T-helper 1 cell treated with Interleukin-12 subunit alpha and Interleukin-12 subunit beta and Interleukin-4 antibody, amounts not matched to agents 30 μg/mL and 1 μg/mL, for 36 hours (primary cell): ENCODE data around the gene NKX2-3.
A peak's percentile ranks its signal among the peaks of the same experiment; 100 is the strongest.

Experiments
- H3K27ac Mint-ChIP-seq: one replicate; pipeline ENCODE4 v1.8.0; 2021; ENCODE audit warnings: mild to moderate bottlenecking, mixed read lengths
- H3K27me3 Mint-ChIP-seq: one replicate; pipeline ENCODE4 v1.8.0; 2021; ENCODE audit warnings: low read depth, mixed read lengths
- H3K36me3 Mint-ChIP-seq: one replicate; pipeline ENCODE4 v1.8.0; 2021; ENCODE audit warnings: low read depth, mixed read lengths
- H3K4me1 Mint-ChIP-seq: one replicate; pipeline ENCODE4 v1.8.0; 2021; ENCODE audit warnings: low read depth, mixed read lengths
- H3K4me3 Mint-ChIP-seq: one replicate; pipeline ENCODE4 v1.8.0; 2021; ENCODE audit warnings: mild to moderate bottlenecking, moderate library complexity, mixed read lengths
- H3K9me3 Mint-ChIP-seq: one replicate; pipeline ENCODE4 v1.8.0; 2021; ENCODE audit warnings: mixed read lengths

NKX2-3 gene

DNA sequence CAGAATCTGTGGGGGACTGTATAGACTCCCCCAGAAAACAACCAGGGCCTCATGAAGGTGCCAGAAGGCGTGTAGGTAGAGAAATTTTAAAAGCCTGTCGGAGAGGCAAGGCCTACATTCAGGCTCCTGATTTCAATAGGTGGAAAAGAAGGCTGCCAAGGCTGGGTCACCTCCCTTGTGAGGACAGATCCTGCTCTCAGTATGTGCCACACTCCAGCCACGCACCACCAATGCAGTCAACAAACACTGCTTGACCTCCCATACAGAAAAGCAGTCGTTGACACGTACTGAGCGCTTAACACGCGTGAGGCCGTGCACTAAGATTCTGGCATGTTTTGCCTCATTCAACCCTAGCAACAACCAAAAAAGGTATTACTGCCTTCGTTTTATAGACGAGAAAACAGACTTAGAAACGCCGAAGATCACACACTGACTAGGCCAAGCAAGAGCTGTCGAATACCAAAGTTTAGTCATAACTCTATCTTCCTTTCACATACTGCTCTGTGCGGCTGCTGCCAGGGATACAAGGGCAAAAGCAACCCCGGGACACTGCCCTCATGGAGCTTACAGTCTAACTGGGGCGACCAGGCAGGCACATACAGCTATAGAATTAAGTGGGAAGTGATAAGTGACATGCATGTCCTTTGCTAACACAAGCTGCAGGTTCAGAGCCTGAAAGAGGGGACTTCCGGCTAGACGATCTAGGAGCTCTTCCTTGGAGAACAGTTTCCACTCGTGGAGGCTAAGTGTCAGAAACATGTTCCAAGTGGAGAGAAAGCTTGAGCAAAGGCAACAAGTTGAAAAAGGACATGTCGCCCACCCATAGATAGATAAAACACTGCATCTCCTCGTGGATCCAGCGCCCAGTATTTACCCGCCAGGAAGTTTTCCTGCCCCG lies 797 bp upstream of the NKX2-3 start:
- Mint-ChIP-seq H3K4me3 (no peak overlapping the region), H3K36me3 (peaks cover 9% of the 10 kb centered on the region), H3K27ac (peak overlapping the region; percentile 68), H3K9me3 (peaks cover 3% of the 10 kb centered on the region), H3K4me1 (peaks cover 22% of the 10 kb centered on the region), H3K27me3 (peaks cover 90% of the 10 kb centered on the region)

DNA sequence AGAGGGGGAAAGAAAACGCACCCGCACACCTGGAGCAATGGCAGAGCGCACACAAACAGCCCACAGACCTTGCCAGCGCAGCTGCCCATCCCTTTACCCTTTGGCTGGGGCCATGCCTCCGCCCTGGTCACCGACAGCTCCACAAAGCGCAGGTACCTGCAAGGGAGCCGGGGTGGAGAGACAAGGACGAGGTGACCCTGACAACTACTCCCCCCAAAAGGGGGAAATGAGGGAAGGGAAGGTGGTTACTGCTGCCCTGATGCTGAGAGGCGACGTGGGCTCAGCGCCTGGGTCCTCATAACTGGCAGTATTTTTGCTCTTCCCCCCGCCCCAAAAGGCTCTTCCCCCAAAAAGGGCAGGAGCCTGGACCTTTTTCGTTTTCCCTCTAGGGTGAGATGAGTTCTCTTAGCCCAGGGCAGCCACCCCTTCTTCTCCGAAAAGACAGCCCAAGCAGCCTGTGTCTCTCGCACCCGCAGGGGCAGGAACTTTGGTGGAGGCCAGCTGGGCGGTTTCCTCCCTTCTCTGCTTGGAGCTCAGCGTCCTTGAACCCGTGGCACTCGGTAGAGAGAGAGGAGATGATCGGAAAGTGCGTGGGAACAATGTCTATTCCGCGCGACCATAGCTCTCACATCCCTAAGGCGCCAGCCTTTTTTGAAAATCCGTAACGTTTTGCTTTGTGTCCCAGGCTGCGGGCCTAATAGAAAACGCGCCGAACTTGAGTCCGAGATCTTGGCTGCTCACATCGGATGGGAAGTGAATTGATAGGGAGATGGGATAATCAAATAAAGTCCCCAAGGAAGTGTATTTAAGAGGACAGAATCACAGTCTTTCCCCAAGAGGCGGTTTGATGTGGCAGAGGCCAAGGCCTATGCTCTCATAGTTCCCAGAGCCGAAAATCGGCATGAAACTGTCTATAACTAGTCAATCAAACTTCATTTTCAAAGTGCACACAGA lies 1.0 kb downstream of the NKX2-3 start:
- Mint-ChIP-seq H3K36me3 (peaks cover 9% of the 10 kb centered on the region), H3K4me3 (no peak overlapping the region), H3K27ac (peak overlapping the region; percentile 46), H3K27me3 (peaks cover 94% of the 10 kb centered on the region), H3K9me3 (peaks cover 3% of the 10 kb centered on the region), H3K4me1 (peaks cover 18% of the 10 kb centered on the region)

DNA sequence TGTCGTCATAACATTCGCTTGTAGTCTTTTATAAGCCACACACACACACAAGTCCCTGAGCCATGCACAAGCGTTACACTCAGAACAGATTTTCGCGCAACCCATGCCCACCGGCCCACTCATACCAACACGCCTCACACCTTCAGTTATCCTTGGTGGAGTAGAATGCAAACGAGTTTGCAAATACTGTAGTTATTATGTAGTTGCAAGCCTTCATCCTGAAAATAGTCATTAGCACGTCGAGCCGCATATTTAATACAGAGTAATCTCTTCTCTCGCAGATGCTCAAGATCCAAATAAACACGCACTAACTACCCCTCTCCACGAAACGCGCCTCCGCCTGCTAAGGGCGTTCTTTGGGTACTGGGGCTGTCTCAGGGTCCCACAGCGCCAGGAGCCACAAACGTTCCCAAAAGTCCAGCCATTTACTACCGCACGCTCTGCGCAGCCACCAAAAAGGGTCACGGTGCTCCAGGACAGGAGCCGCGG lies 1.8 kb downstream of the NKX2-3 start:
- H3K9me3 Mint-ChIP-seq: peaks cover 3% of the 10 kb centered on the region
- H3K27ac Mint-ChIP-seq: peak overlapping the region; percentile 46
- peaks cover 94% of the 10 kb centered on the region for H3K27me3 Mint-ChIP-seq
- peak overlapping the region; percentile 21 for H3K4me3 Mint-ChIP-seq
- H3K36me3 Mint-ChIP-seq: peaks cover 7% of the 10 kb centered on the region
- peaks cover 14% of the 10 kb centered on the region for H3K4me1 Mint-ChIP-seq

DNA sequence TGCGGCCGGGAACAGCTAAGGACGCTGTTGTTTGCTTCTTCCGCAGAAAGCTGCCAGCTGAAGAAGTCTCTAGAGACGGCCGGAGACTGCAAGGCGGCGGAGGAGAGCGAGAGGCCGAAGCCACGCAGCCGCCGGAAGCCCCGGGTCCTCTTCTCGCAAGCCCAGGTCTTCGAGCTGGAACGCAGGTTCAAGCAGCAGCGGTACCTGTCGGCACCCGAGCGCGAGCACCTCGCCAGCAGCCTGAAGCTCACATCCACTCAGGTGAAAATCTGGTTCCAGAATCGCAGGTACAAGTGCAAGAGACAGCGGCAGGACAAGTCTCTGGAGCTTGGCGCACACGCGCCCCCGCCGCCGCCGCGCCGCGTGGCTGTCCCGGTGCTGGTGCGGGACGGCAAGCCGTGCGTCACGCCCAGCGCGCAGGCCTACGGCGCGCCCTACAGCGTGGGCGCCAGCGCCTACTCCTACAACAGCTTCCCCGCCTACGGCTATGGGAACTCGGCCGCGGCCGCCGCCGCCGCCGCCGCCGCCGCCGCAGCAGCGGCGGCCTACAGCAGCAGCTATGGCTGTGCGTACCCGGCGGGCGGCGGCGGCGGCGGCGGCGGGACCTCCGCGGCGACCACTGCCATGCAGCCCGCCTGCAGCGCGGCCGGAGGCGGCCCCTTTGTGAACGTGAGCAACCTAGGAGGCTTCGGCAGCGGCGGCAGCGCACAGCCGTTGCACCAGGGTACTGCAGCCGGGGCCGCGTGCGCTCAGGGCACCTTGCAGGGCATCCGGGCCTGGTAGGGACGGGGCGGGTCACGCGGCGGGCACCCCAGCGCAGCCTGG lies 2.4 kb downstream of the NKX2-3 start:
- Mint-ChIP-seq H3K27me3 (peaks cover 94% of the 10 kb centered on the region), H3K36me3 (peaks cover 7% of the 10 kb centered on the region), H3K4me1 (peaks cover 14% of the 10 kb centered on the region), H3K4me3 (peak overlapping the region; percentile 21), H3K27ac (no peak overlapping the region), H3K9me3 (peaks cover 3% of the 10 kb centered on the region)

DNA sequence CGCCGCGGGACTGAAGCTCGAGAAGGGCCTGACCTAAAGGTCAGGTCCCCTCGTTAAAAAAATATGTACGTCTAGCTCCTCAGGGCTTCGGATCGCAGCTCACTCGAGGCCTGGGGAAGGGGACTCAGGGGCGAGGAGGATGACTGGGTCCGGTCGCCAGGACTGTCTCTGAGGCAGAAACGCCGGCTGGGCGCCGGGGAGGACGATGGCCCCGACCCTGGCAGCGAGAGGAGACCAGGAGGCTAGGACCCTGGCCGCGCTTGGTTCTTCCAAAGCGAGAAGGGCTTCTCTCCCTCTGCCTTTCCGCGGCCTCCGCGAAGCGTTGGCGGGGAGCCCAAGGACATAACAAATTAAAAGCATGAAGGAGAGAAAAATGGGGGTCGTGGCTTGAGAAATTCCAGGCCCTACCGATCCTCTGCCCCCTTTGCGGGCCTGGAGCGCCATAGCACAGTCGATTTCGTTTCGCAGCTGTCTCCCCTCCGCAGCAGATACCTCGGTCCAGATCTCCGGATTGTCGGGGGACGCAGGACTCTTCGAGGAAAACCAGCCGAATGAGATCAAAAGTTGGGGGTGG lies 3.1 kb downstream of the NKX2-3 start:
- Mint-ChIP-seq H3K36me3 (peaks cover 7% of the 10 kb centered on the region), H3K27ac (no peak overlapping the region), H3K4me3 (no peak overlapping the region), H3K4me1 (peaks cover 12% of the 10 kb centered on the region), H3K27me3 (peaks cover 90% of the 10 kb centered on the region), H3K9me3 (peaks cover 3% of the 10 kb centered on the region)

DNA sequence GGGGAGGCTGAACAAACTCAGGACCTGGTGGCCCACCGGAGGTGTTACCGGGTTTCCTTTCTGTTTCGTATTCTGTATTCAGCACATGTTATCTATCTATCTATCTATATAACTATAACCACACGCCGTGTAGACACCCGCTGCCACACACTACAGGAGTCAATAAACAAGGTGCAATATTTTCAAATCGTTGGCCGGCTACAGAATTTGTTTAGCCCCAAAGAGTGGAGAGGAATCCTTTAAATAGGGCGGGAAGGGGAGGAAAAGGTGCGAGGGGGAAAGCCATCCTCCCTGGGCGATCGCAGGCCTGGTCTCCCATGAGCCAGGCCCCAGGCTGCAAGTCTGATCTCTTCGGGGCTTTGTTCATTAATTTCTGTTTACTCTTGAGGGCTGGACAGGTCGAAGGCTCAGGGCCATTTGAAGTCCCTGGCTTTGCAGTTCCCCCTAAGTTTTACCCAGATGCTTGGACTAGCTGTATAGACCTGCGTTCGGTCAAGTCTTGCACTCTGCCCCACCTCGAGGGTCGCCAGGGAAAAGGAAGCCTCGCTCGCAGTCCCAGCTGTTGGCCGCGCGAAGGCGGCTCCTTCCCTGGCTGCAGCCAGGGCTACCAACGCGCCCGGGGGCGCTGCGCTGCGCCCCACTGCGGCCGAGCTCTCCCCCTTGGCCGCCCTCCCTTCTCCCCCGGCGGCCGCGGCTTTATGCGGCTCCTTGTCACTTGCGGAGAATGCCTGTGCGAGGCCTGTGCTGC lies 3.8 kb downstream of the NKX2-3 start:
- H3K36me3 Mint-ChIP-seq: peaks cover 7% of the 10 kb centered on the region
- peaks cover 3% of the 10 kb centered on the region for H3K9me3 Mint-ChIP-seq
- H3K27ac Mint-ChIP-seq: peak overlapping the region; percentile 26
- peaks cover 91% of the 10 kb centered on the region for H3K27me3 Mint-ChIP-seq
- H3K4me1 Mint-ChIP-seq: peaks cover 12% of the 10 kb centered on the region
- no peak overlapping the region for H3K4me3 Mint-ChIP-seq

DNA sequence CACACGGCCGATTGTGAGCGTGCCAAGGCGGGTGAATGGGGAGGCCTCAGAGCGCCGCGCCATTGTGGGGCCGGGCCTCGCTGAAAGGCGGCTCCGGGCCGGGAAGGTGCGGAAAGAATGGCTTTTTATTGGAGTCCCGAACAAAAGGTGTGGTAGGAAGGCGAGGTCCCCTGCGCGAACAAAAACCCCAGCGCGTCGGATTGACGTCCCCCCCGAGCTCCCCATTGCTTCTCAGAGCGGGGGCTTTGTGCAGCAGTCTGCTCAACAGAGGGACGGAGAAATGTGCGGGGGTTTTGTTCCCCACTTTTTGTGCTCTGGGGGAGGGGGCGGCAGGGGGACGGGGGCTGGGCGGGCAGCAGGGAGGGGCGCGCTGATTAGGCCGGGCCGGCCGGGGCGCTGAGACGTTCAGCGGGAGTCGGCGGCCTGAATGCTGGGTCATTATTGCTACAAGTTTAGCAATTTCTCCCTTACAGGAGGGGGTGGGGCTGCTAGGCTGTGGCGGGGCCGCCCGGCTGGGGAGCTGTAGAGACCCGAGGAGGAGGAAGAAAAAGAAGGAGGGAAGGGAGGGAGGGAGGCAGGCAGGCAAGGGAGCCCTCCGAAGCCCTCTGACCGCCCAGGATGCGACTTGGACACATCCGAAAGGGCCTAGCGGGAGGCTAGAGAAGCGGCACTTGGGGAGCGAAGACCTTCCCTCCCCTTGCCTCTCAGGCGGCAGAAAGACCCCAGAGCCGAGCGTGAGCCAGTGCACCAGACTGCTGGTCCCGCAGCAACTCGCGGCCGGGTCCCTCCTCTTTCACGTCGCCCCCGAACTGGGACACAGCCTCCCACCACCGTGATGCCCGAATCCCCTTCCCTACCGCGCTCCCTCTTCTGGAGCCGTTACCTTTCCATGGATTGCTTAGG lies 4.6 kb downstream of the NKX2-3 start:
- peaks cover 12% of the 10 kb centered on the region for H3K4me1 Mint-ChIP-seq
- peaks cover 88% of the 10 kb centered on the region for H3K27me3 Mint-ChIP-seq
- H3K36me3 Mint-ChIP-seq: peaks cover 5% of the 10 kb centered on the region
- H3K4me3 Mint-ChIP-seq: no peak overlapping the region
- H3K9me3 Mint-ChIP-seq: no peaks in the 10 kb centered on the region
- no peak overlapping the region for H3K27ac Mint-ChIP-seq

DNA sequence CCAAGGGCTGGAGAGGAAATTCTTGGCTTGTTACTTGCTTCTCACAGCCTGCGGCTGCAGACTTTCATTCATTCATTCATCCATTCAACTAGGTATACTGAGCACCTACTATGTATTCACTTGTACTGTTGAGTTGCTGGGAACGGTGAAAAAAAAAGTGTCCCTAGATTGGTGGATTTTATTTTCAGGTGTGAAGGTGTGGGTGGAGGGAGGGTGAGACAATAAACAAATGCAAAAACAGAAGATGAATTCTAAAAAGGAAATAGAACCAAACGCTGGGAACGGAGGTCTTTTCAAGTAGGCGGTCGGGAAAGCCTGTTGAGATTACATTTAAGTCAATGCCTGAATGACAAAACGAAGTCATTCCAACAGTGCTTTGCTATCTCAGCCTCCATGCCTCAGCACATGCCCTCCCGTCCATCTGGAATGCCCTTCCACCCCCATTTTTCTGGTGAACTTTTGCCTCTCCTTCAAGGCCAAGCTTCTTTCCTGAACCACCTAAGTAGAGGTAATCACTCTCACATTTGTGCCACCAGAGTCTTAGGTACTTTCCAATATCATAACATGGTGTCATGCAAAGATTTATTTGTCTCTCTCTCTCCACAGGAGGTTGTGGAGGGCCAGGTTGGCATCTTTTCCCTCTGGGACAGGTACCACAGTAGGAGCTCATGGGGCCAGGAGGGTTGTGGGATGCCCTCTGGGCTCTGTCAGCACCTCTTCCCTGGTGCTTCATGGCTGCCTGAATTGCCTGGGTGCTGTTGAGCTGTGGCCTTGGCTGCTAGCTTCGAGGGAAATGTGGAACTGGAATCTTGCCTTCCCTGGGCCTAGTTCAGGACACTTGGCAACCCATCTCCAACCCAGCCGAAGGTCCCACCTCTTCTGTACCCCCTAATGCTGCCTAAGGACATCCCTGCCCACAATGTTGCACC lies 5.5 kb downstream of the NKX2-3 start:
- Mint-ChIP-seq H3K27ac (no peak overlapping the region), H3K36me3 (peaks cover 5% of the 10 kb centered on the region), H3K4me3 (no peak overlapping the region), H3K4me1 (peaks cover 8% of the 10 kb centered on the region), H3K27me3 (peaks cover 88% of the 10 kb centered on the region), H3K9me3 (no peaks in the 10 kb centered on the region)

DNA sequence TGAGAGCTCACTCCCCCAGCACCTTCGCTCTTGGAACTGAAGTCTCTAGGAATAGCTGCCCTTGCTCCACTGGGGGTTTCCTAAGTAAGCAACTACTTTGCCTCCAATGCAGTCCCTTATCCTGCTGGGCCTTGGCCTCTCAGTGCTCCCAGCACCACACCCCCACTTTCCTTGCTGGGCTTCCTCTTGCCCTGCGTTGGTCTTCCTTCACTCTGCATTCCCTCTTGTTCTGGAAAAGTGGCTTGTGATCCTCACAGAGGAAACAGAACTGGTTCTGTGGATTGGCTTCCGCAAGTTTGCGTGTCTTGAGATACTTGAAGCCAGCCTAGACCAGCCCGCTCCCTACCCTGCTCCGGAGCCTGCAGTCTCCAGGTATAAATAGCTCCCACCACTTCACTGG lies 6.4 kb downstream of the NKX2-3 start:
- Mint-ChIP-seq H3K36me3 (peaks cover 2% of the 10 kb centered on the region), H3K4me1 (peaks cover 6% of the 10 kb centered on the region), H3K4me3 (no peak overlapping the region), H3K27ac (no peak overlapping the region), H3K27me3 (peaks cover 87% of the 10 kb centered on the region), H3K9me3 (no peaks in the 10 kb centered on the region)

DNA sequence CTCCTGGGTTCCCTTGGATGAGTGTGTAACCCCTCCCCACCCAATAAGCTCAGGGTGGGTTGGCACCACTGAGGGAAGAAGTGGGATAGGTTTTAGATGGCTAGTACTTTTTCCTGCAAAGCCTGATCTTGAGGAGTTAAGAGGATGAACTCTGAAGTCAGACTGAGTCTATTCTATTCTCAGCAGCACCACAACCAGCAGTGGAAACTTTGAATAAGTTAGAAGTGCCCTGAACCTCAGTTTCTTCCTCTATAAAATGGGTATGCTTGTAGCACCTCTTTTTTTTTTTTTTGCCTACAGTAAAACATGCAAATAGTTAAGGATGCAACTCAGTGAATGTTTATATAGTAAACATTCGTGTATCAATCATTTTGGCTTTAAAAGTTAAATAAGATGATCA lies 7.1 kb downstream of the NKX2-3 start:
- H3K27ac Mint-ChIP-seq: no peak overlapping the region
- peaks cover 86% of the 10 kb centered on the region for H3K27me3 Mint-ChIP-seq
- H3K4me1 Mint-ChIP-seq: peaks cover 4% of the 10 kb centered on the region
- no peaks in the 10 kb centered on the region for H3K36me3 Mint-ChIP-seq
- no peaks in the 10 kb centered on the region for H3K9me3 Mint-ChIP-seq
- no peak overlapping the region for H3K4me3 Mint-ChIP-seq

DNA sequence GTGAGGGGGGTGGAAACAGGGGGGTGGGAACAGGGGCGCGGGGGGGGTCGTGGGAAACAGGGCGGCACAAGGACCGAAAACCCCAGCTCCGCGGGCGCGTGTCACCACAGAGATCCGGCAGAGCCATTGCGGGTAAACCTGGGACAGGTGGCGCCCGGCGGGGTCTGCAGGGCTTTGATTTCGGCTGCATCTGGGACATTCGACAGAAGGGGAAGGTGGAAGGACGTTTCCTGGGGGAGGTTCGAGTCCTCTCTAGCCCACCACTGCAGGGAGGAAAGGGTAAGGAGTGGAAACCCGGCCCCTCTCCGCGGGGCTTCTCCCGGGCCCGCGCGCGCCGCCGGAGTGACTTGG lies 7.5 kb downstream of the NKX2-3 start:
- H3K4me1 Mint-ChIP-seq: peaks cover 4% of the 10 kb centered on the region
- H3K4me3 Mint-ChIP-seq: no peak overlapping the region
- H3K36me3 Mint-ChIP-seq: no peaks in the 10 kb centered on the region
- H3K27ac Mint-ChIP-seq: no peak overlapping the region
- no peaks in the 10 kb centered on the region for H3K9me3 Mint-ChIP-seq
- peaks cover 88% of the 10 kb centered on the region for H3K27me3 Mint-ChIP-seq
